ENCODE data around the gene MCM5.
"Not testable (repeated sequence)": the region's sequence is repeated elsewhere in the genome, so short reads cannot be mapped to it uniquely, and the experiment has no call there.

The MCM5 gene

DNA sequence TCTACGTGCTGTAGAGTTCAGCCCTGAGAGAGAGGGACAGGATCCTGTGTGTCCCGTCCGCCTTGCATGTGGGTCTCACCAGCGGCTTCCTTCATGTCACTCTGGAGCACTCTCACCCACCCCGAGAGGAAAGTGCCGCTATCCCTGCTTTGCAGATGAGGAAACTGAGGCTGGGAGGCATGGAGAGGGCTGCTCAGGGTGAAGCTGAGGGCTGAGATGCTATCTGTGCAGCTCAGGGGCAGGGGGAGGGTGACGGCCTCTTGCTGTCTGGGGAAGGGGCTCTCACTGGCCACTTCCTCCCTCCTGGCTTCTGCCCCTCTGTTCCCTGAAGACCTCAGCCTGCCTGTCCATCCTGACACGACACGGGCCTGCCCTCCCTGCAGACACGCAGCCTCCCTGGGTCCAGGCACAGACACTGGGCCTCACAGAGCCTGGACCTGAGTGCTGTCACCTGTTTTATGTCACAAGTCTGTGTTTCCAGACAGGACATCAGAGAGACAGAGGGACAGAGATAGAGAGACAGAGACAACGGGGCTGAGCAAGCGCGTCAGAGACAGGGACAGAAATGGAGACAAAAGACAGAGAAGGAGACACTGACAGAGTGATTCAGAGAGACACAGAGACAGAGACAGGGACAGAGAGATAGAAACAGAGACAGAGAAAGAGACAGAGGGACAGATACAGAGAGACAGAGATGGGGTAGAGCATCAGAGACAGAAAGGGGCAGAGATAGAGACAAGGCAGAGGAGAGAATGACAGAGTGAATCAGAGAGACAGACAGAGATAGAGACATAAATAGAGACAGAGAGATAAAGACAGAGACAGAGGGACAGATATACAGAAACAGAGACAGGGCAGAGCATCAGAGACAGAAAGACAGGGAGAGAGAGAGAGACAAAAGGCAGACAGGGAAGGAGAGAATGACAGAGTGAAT is 53.1 kb downstream of the MCM5 start:
- DNase-seq = no peak

GRCh38 chr22:35454416-35455054 is 54.6 kb downstream of the MCM5 start:
- peak in 1 of 14 donors; percentile 22 for DNase-seq

- no peak for DNase-seq
Measured at GRCh38 chr22:35455529-35455928, 55.6 kb downstream of the MCM5 start.

DNA sequence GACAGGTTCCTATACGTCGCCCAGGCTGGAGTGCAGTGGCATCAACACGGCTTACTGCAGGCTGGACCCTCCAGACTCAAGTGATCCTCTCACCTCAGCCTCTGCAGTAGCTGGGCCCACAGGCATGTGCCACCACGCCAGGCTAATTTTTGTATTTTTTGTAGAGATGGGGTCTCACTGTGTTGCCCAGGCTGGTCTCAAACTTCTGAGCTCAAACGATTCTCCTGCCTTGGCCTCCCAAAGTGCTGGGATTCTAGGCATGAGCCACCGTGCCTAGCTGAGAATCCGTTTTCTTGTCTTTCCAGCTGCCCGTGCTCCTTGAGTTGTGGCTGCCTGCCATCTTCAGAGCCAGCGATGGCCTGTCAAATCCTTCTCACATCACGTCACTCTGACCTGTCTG is 56.8 kb downstream of the MCM5 start:
- DNase-seq = no peak

DNA sequence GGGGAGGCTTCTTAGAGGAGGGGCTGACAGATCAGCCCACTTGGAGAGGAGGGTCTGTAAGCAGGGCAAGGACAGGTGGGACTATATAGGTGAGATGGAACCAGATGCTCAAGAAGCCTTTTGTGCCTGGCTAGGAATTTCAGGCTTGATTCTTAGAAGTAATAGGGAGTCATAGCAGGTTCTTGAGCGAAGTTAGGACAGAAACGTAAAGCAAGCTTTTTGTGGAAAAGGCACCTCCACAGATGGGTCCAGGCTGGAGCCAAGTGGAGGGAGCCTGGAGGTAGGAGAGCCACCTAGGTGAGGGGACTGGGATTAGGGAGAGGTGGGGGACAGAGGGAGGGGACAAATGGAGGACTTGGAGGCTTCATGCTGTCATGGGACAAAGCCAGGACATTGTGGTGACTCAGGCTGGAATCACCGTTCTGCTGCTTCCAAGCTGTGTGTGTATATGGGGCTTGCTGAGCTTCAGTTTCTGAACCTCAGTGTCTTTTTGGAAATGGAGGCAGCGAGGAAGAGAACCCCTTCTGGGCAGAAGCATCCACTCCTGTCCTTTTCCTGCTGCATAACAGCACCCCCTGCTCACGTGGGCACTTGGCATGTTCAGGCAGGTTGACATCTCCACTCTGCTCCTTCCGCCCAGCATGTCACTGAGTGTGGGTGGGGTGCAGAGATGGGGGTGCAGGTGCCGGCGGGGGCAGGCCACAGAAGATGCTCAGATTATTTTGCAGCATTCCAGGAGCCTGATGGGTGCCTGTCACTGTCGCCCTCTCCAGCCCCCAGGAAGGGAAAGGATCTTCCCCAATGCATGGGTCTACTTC is 58.0 kb downstream of the MCM5 start:
- no peak for DNase-seq

DNA sequence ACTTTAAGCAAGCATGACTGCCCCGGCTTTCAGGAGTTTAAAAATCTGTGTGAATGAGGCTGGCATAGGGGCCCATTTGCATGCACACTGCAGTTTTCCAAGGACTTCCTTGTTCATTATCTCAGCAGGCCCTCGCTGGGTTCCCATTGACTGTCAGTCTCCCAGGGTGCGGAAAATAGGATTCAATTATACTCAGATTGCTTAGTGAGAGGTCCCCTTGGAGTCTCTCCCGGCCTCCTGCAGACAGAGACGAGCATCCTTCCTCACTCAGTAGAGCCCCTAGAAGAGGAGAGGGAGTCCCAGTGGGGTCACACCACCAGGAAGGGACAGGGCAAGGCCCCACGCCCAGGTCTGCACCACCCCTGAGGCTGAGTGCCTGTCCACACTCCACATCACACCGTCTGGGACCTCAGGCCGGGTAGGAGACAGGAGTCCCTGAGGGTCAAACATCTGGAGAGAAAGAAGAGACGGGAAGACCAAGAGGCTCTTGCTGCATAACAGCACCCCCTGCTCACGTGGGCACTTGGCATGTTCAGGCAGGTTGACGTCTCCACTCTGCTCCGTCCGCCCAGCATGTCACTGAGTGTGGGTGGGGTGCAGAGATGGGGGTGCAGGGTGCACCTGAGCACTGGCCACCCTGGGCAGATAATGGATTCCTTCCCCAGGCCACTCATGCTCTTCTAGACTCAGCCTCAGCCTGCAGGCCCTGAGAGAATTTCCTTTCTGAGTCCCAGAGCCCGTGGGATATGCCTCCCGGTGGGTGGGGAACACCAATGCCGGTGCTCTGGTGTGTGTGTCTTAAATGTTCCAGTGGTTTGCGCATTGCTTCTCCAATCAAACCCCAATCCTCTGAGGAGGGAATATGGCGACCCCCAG is 58.8 kb downstream of the MCM5 start:
- DNase-seq = peak in 1 of 14 donors; percentile 3

DNA sequence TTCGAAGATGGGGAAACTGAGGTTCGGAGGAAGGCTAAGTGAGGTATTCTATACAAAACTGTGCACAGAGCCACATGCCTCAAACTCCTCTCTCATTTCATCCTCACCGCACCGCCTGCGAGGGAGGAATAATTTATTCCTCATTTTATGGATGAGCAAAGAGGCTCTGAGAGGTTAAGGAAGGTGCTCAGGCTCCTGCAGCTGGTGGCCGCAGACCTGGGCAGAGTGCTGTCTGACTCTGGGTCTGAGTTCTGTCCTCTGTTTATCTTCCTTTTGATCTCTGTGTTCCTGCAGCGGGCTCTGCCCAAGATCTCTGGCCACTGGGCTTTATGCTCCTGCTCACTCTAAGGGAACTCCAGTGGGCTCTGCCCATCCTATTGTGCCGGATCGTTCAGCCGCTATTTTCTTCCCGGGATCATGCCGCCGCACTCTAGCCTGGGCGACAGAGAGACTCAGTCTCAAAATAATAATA is 59.5 kb downstream of the MCM5 start:
- DNase-seq = no peak

GRCh38 chr22:35459976-35460375 is 60.0 kb downstream of the MCM5 start:
- not testable (repeated sequence) for DNase-seq

GRCh38 chr22:35460688-35461087 is 60.7 kb downstream of the MCM5 start:
- DNase-seq = no peak

- no peak for DNase-seq
Measured at GRCh38 chr22:35462498-35463230, 62.7 kb downstream of the MCM5 start.

- no peak for DNase-seq
Measured at GRCh38 chr22:35463231-35463933, 63.4 kb downstream of the MCM5 start.

- no peak for DNase-seq
Measured at GRCh38 chr22:35464399-35464798, 64.5 kb downstream of the MCM5 start.

- peak in 2 of 14 donors; percentile 15 to 22 for DNase-seq
Measured at GRCh38 chr22:35465109-35465701, 65.3 kb downstream of the MCM5 start.

DNA sequence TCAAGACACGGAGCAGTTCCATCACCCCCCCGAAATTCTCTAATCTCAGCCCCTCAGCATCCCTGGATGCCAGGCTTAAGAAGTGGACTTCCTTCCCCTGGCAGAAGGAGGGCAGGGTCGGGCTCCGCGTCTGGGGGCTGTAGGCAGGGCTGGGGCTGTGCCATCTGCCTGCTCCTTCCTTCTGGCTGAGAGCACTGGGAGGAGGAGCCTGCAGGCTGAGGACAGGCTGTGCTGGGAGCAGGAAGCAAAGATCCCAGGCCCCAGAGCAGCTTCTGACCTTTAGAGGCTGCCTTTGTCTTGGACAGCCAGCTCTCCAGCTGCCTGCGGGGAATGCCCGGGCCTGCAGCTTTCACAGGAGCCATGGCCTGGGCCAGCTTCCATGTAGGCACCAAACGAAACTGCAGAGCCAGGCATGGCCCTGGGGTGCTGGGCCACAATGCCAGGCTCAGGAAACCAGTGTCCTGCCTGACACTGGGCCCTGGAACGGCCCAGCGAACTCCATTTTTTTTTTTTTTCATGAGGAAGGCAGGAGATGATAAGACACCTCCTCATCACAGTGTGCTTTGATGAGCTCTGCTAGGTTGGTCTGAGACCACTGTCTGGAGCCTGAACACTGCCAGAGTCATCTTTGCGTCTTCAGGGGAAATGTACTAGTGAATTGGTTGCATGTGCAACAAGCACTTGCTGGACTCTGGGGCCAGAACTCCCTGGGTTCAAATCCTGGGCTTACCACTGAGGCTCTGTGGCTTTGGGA is 67.9 kb downstream of the MCM5 start:
- peak; percentile 4 to 89 (median 58) for DNase-seq

- no peak for DNase-seq
Measured at GRCh38 chr22:35470903-35471321, 71.0 kb downstream of the MCM5 start.

- DNase-seq = not testable (repeated sequence)
Measured at GRCh38 chr22:35471566-35471965, 71.6 kb downstream of the MCM5 start.

- DNase-seq = no peak
Measured at GRCh38 chr22:35472488-35472887, 72.5 kb downstream of the MCM5 start.

DNA sequence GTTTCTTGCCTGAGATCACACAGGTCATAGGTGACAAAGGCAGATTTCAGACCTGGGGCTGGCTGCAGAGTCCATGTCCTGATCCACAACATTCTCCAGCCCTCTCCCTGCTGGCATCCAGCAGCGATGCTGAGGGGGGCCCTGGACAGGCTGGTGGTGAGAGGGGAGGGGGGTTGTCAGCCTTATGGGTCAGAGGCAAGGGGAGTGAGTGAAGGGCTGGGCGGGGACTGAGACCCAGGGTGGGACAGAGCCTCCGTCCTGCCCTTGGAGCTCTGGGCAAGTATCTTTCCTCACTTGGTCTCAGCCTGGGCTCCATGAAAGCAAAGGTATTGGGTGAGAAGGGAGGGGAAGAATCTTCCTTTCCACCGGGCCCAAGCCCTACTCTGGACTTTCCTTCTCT is 74.0 kb downstream of the MCM5 start:
- no peak for DNase-seq
